ENCODE data around the gene RPS21. TPM values are rescaled to one million over a fixed set of nuclear protein-coding genes. Genes with fewer than 3 reads are reported as not detected.
A peak's percentile ranks its signal among the peaks of the same experiment; 100 is the strongest.

RPS21 gene
- total RNA-seq, 1 donor from 2014 or later = 1,828 TPM

DNA sequence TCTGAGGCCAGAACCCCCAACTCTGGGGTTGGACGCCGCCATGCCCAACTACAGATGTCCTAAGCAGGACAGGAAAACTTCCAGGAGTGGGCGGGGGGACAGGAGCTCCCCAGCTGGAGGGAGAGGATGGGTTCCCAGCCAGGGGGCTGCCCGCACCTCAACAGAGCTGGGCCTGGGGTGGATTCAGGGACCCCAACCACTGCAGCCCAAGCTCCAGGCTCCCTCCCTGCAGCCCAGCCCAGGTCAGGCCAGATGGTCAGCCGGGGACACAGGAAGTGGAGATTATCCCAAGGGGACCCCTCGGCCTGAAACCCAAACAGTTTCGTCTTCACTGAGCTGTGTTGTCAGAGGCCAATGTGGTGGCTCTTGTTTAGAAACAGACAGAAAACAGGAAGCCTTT is 29.2 kb upstream of the RPS21 start:
- intact Hi-C loops (cut with DNase I) = no loop called here
- Histone ChIP-seq H3K4me3 (peak overlapping the region; percentile 49 to 60), H3K9me3 (no peaks in the 10 kb centered on the region), H3K36me3 (peaks cover 0 to 11% of the 10 kb centered on the region in 2 donors), H3K27me3 (no peaks in the 10 kb centered on the region), H3K4me1 (peaks cover 68 to 93% of the 10 kb centered on the region in 2 donors), H3K27ac (peak overlapping the region; percentile 98 to 99)
- TF ChIP-seq, protein P1, sequence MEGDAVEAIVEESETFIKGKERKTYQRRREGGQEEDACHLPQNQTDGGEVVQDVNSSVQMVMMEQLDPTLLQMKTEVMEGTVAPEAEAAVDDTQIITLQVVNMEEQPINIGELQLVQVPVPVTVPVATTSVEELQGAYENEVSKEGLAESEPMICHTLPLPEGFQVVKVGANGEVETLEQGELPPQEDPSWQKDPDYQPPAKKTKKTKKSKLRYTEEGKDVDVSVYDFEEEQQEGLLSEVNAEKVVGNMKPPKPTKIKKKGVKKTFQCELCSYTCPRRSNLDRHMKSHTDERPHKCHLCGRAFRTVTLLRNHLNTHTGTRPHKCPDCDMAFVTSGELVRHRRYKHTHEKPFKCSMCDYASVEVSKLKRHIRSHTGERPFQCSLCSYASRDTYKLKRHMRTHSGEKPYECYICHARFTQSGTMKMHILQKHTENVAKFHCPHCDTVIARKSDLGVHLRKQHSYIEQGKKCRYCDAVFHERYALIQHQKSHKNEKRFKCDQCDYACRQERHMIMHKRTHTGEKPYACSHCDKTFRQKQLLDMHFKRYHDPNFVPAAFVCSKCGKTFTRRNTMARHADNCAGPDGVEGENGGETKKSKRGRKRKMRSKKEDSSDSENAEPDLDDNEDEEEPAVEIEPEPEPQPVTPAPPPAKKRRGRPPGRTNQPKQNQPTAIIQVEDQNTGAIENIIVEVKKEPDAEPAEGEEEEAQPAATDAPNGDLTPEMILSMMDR (IDR thresholded peaks at IDR 0.05) = no peak
- no peak for DNase-seq (ENCODE audit: low spot score in 2 of 2)

DNA sequence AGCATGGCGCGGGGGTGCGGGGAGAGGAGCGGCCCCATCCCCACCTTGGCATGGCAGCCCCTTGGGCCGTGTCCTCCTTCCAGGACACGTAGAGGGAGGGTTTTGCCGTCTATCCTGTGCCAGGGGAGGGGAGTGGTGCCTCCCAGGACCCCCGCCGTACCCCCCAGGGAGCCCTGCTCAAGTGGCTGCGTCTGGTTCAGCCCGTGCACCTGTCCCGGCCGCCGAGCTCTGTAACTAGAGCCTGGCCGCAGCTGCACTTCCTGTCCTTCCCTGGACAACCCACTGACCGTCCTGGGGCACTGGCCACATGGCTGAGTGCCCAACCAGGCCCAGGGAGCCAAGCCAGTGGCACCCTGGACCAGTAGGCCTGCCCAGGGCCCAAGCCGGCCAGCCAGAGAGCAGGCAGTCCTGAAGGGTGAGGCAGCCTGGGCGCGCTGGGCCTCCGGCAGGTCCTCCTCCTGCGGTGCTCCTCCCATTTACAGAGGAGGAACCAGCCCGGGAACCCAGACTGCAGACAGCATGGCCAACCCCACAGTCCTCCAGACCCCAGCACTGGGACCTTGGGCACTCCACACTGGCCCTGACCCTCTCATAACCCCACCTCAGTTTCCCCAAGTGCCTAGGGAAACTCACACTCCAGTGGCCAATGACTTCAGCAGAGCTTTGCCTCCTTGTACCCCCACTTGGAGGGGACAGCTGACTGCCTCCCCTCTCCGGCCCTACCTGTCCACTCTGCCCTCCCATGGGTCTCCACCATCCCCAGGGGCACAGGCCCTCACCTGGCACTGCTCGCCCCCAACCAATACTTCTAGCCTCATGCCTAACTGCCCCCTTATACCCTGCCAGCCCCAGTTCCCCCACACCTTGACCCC is 28.5 kb upstream of the RPS21 start:
- intact Hi-C loops (cut with DNase I) = no loop called here
- Histone ChIP-seq H3K36me3 (peaks cover 0 to 11% of the 10 kb centered on the region in 2 donors), H3K9me3 (no peaks in the 10 kb centered on the region), H3K4me1 (peaks cover 65 to 92% of the 10 kb centered on the region in 2 donors), H3K27ac (peak overlapping the region; percentile 98 to 99), H3K27me3 (no peaks in the 10 kb centered on the region), H3K4me3 (peak overlapping the region; percentile 19 to 60)
- TF ChIP-seq, protein P1 (IDR thresholded peaks at IDR 0.05) = no peak
- DNase-seq (ENCODE audit: low spot score in 2 of 2) = no peak

DNA sequence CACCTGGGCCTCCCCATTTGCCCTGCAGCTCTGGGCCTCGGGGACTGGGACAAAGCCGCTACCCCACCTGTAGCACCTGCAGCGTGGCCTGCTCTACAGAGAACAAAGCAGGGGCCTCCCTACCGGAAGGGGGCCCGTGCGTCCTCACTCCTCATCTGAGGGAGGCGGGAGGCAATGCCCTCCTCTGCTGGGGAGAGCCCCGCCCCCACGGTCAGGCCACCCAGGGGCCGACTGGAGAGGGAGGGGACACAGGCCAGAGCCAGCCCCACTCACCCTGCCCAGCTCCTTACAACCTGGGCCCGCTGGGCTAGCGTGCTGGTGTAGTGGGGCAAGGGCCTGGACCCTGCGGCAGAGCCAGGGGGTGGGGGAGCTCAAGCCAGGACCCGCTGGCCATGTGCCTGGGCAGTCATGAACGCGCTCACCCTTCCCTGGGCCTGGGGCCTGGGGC is 27.8 kb upstream of the RPS21 start:
- TF ChIP-seq, protein P1 (IDR thresholded peaks at IDR 0.05) = no peak
- H3K4me3 ChIP-seq = peak overlapping the region in 1 of 2 donors; percentile 60
- intact Hi-C loops (cut with DNase I) = no loop called here
- no peaks in the 10 kb centered on the region for H3K27me3 ChIP-seq
- H3K36me3 ChIP-seq = peaks cover 0 to 11% of the 10 kb centered on the region in 2 donors
- peaks cover 61 to 92% of the 10 kb centered on the region in 2 donors for H3K4me1 ChIP-seq
- no peaks in the 10 kb centered on the region for H3K9me3 ChIP-seq
- DNase-seq (ENCODE audit: low spot score in 2 of 2) = no peak
- H3K27ac ChIP-seq = peak overlapping the region; percentile 98 to 99

DNA sequence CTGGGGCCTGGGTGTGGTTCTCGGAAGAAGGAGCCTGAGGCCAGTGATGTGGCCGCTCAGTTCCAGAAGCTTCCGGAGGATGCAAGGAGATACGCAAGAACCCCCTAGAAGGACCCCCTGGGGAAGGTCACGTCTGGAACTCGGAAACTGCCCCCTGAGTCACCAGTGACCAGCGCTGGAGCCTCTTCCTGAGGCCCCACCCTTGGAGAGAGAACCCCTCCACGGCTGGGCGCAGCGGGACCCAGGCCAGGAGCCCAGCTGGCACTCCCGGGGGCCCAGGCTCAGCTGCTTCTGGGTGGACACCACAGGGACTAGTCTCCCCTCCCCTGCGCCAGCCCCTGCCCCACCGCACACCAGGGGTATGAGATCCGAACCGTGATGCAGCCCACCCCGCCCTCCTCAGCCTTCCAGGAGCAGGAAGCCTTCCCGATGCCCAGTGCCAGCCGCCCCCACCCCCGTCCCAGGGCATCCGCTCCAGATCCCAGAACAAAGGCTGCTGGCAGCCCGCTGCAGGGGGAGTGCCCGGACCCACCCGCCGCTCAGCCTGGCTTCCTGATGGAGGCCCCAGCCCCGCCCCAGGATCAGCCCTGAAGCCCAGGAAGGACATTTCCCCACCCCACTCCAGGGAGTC is 27.3 kb upstream of the RPS21 start:
- H3K9me3 ChIP-seq = no peaks in the 10 kb centered on the region
- peak overlapping the region; percentile 98 to 99 for H3K27ac ChIP-seq
- TF ChIP-seq, protein P1 (IDR thresholded peaks at IDR 0.05) = no peak
- intact Hi-C loops (cut with DNase I) = no loop called here
- H3K27me3 ChIP-seq = no peaks in the 10 kb centered on the region
- peaks cover 0 to 11% of the 10 kb centered on the region in 2 donors for H3K36me3 ChIP-seq
- H3K4me1 ChIP-seq = peaks cover 57 to 89% of the 10 kb centered on the region in 2 donors
- peak in 1 of 2 donors; percentile 86 for DNase-seq (ENCODE audit: low spot score in 2 of 2)
- peak overlapping the region; percentile 20 to 25 for H3K4me3 ChIP-seq

DNA sequence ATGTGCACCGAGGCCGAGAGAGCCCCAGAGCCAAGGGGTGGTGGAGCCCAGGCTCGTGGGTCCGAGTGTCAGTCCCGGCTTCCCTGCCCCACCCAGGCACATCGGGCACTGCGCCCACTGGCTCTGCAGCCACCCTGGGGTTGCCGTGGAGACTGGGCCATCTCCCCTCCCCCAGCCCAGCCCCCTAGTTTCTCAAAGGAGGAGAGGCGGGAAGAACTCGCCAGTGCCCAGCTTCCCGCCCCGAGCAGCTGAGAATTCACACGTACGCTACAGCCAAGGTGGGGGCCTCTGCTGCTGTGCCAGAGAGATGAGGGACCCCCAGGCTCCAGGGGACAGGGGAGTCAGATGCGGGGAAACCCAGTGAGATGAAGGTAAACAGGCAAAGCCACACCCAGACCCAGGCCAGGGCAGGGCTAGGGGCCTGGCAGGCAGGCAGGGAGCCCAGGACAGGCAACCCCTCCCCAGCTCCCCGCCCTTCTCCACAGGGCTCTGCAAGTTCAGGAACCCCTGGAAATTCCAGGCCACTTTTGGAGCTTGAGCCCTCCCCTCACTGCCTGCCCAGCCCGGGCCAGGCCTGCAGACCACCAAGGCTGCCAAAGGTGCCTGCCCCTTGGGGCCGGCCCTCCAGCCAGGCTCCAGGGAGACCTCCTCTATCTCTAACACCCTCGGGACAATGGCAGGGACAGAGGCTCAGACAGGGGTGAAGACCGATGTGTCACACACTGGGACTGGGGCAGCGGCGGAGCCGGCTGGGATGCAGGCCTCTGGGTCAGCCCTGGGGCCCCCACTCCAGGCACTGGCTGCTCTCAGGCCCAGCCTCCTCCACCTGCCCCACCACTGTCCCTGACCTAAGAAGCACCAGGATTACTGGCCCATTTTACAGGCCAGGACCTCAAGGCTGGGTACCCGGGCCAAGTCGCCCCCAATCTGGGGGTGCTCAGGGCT is 25.8 kb upstream of the RPS21 start:
- TF ChIP-seq, protein P1 (IDR thresholded peaks at IDR 0.05) = no peak
- H3K9me3 ChIP-seq = no peaks in the 10 kb centered on the region
- peak in 1 of 2 donors; percentile 63 for DNase-seq (ENCODE audit: low spot score in 2 of 2)
- intact Hi-C loops (cut with DNase I) = no loop called here
- H3K4me3 ChIP-seq = no peak overlapping the region
- peaks cover 0 to 11% of the 10 kb centered on the region in 2 donors for H3K36me3 ChIP-seq
- H3K27me3 ChIP-seq = no peaks in the 10 kb centered on the region
- peaks cover 60 to 83% of the 10 kb centered on the region in 2 donors for H3K4me1 ChIP-seq
- peak overlapping the region; percentile 91 to 98 for H3K27ac ChIP-seq
